GM06990 (cell line): ENCODE results near the gene EMSY.

Experiments
- DNase-seq: peaks from one replicate; pipeline ENCODE4 v3.0.0-alpha.2; 2011; ENCODE audit not compliant: insufficient read length; ENCODE audit errors: extremely low read depth
- H3K27me3 ChIP-seq: replicated peaks from 2 replicates; pipeline ENCODE4 v1.6.0; 2011; ENCODE audit warnings: low read length; ENCODE audit not compliant: control insufficient read depth, insufficient read depth
- H3K36me3 ChIP-seq: 2 replicates; pipeline ENCODE4 v1.5.1; 2011; ENCODE audit warnings: low read length; ENCODE audit not compliant: control insufficient read depth, insufficient read depth
- H3K4me3 ChIP-seq: replicated peaks from 2 replicates; pipeline ENCODE4 v1.5.1; 2011; ENCODE audit warnings: low read depth, mild to moderate bottlenecking, control low read depth, low read length
- CTCF ChIP-seq: IDR thresholded peaks from 2 replicates; pipeline ENCODE4 v1.5.1; 2011; ENCODE audit warnings: low read length, control low read depth, mild to moderate bottlenecking, inconsistent platforms; ENCODE audit not compliant: insufficient read depth, poor library complexity, severe bottlenecking

The EMSY gene

DNA sequence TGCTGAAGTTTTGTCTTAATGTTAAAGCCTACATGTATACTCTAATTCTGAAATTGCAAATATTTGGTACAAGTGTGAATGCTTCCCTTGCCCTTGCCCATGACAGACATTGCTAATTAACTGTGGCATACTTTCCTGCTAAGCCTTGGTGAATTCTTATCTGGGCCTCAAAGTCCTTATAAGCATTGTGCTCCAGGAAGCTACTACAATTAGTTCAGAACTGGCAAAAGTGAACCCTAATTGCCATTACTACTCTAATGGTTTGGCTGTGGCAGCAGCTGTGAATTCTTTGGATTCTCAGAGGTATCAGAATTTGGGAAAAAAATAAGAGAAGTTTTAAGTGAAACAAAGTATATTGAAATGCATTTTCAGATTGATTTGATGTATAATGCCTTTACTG lies 24.3 kb downstream of the EMSY start:
- Histone ChIP-seq H3K27me3 (no peaks in the 10 kb centered on the region), H3K4me3 (no peak overlapping the region), H3K36me3 (no peaks in the 10 kb centered on the region; the same call in 1 of the 2 replicates)
- TF ChIP-seq CTCF, result no peak
- no peak for DNase-seq

DNA sequence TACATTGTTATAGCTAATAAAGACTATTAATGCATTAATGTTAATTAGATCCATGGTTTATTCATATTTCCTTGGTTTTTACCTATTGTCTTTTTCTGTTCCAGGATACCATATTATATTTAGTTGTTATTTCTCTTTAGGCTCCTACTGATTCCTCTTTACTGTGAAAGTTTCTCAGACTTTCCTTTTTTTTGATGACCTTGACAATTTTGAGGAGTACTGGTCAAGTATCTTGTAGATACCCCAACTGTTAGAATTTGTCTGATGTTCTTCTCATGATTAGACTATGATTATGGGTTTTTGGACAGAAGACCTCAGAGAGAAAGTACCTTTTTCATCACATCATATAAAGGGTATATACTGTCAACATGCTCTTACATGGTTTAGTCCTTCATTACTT lies 26.6 kb downstream of the EMSY start:
- Histone ChIP-seq H3K27me3 (no peaks in the 10 kb centered on the region), H3K36me3 (no peaks in the 10 kb centered on the region; the same call in 1 of the 2 replicates), H3K4me3 (no peak overlapping the region)
- DNase-seq, result no peak
- no peak for TF ChIP-seq CTCF

DNA sequence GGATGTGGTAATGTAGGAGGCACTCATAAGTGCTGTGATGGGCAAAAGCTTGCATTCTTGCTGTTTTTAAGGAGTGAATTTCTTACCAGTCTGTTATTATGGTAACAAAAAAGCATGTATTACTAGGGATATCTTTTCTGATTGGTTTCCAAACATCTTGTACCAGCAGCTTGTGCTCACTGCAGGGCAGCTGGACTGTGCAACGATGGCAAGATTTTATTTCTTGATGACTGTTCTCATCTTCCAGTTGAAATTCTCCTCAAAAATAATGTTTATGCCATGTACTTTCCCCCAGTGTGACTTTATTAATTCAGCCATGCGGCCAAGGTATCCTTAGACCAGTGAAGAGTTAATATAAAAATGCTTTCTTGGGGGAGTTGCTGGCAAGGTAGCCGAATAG lies 35.4 kb downstream of the EMSY start:
- H3K36me3 ChIP-seq, result peaks cover 3% of the 10 kb centered on the region
- no peak for DNase-seq
- no peaks in the 10 kb centered on the region for H3K27me3 ChIP-seq
- no peak overlapping the region for H3K4me3 ChIP-seq
- TF ChIP-seq CTCF, result no peak

GRCh38 chr11:76491644-76492043 lies 46.8 kb downstream of the EMSY start:
- Histone ChIP-seq H3K4me3 (no peak overlapping the region), H3K36me3 (peaks cover 2% of the 10 kb centered on the region), H3K27me3 (no peaks in the 10 kb centered on the region)
- DNase-seq, result no peak
- TF ChIP-seq CTCF, result no peak

- TF ChIP-seq CTCF, result no peak
- H3K36me3 ChIP-seq, result peaks cover 2% of the 10 kb centered on the region
- no peak for DNase-seq
- no peak overlapping the region for H3K4me3 ChIP-seq
- H3K27me3 ChIP-seq, result no peaks in the 10 kb centered on the region
Measured at GRCh38 chr11:76493040-76493439, 48.2 kb downstream of the EMSY start.

DNA sequence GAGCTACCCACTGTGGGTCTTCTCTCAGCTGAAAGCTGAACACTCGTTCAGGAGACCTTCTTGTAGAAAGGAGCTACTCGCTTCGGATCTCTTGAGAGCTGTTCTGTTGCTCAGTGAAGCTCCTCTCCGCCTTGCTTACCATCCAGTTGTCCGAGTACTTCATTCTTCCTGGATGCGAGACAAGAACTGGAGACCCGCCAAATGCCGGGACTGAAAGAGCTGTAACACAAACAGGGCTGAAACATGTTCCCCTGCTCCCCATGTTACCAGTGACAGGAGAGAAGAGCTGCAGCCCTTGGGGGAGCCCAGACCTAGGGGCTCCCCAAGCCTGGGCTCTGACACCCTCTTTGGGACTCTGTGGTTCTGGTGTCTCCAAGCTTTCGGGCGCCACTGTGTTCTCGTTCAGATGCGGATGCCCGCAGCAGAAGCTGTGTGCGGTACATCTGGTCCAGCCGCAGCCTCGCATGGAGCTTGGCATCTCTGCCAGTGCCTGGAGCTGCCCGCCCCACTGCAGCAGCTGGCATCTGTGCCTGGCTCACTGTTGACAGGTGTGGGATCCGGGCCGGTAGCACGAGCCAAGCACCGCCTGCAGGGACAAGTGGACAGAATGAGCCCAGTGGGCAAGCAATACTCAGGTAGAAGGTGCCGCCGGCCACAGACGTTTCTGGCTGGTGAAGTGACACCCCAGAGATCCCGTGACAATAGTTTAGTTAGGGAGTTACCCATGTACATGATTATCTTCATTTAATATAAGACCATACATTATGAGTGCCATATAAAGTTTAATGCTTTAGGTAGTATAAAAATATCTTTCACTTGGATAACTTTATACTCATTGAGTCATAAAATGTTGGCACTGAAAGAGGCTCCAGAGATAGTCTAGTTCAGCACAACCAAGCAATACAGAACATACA lies 49.1 kb downstream of the EMSY start:
- no peak for DNase-seq
- no peak for TF ChIP-seq CTCF
- H3K36me3 ChIP-seq, result peaks cover 2% of the 10 kb centered on the region

More for the DNA sequence above, 49.1 kb downstream of the EMSY start:
- Histone ChIP-seq H3K27me3 (no peaks in the 10 kb centered on the region), H3K4me3 (no peak overlapping the region)
